BE2C (cell line): ENCODE data around the gene TMEM263.

Experiments used
- DNase-seq: peaks from one replicate; pipeline ENCODE4 v3.0.0-alpha.2; 2020
- H3K27me3 ChIP-seq: fragments of 250-450 bp; sonication (Bioruptor Pico); 2 replicates; pipeline ENCODE4 v1.5.1; 2020; ENCODE audit warnings: mild to moderate bottlenecking
- H3K36me3 ChIP-seq: fragments of 250-450 bp; sonication (Bioruptor Pico); 2 replicates; pipeline ENCODE4 v1.5.1; 2020; ENCODE audit warnings: mild to moderate bottlenecking
- H3K4me1 ChIP-seq: fragments of 250-450 bp; sonication (Bioruptor Pico); 2 replicates; pipeline ENCODE4 v1.5.1; 2020
- H3K4me3 ChIP-seq: 2 replicates; pipeline ENCODE4 v1.5.1; 2011; ENCODE audit warnings: low read depth, low read length
- H3K9me3 ChIP-seq: fragments of 250-450 bp; sonication (Bioruptor Pico); 2 replicates; pipeline ENCODE4 v1.5.1; 2020
- TF ChIP-seq, protein P1 (sequence below): IDR thresholded peaks from 2 replicates; pipeline ENCODE4 v1.5.1; 2012; ENCODE audit warnings: mild to moderate bottlenecking, low read depth, low read length

Gene TMEM263

DNA sequence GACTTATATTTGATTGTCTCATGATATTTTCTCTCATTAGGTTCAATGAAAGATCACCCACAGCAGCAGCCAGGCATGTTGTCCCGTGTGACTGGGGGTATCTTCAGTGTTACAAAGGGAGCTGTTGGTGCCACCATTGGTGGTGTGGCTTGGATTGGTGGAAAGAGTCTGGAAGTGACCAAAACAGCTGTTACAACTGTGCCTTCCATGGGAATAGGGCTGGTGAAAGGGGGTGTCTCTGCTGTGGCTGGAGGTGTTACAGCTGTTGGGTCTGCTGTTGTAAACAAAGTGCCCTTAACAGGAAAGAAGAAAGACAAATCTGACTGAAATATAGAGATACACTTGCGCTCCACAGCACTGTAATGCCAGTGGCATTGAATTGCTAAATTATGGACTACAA lies 15.4 kb downstream of the TMEM263 start:
- H3K36me3 ChIP-seq = 0 out of 2 replicates have a peak, but pooled peaks cover 3% of the 10 kb centered on the region

DNA sequence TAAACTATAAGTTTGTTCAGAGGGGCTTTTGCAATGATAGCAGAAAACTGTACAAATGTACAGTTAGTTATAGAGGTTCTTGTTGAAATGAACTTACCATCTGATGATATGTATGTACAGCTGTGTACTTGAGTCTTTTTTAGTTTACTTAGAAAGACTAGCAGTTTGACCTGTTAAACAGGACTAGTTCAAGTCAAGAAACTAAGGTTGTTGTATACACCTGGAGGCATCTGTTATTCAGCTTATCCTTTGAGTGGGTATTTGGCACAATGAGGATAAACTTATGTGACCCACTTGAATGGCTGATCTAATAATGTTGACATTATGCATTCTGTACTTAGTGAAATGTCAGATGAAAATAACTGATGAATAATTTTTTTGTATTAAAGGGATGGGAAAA lies 17.8 kb downstream of the TMEM263 start:
- TF ChIP-seq, protein P1, sequence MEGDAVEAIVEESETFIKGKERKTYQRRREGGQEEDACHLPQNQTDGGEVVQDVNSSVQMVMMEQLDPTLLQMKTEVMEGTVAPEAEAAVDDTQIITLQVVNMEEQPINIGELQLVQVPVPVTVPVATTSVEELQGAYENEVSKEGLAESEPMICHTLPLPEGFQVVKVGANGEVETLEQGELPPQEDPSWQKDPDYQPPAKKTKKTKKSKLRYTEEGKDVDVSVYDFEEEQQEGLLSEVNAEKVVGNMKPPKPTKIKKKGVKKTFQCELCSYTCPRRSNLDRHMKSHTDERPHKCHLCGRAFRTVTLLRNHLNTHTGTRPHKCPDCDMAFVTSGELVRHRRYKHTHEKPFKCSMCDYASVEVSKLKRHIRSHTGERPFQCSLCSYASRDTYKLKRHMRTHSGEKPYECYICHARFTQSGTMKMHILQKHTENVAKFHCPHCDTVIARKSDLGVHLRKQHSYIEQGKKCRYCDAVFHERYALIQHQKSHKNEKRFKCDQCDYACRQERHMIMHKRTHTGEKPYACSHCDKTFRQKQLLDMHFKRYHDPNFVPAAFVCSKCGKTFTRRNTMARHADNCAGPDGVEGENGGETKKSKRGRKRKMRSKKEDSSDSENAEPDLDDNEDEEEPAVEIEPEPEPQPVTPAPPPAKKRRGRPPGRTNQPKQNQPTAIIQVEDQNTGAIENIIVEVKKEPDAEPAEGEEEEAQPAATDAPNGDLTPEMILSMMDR = no peak
- peaks cover 2% of the 10 kb centered on the region for H3K4me1 ChIP-seq
- 0 out of 2 replicates have a peak, but pooled peaks cover 1% of the 10 kb centered on the region for H3K36me3 ChIP-seq

More for the DNA sequence above, 15.4 kb downstream of the TMEM263 start:
- TF ChIP-seq, protein P1 = no peak
- H3K9me3 ChIP-seq = no peaks in the 10 kb centered on the region
- no peaks in the 10 kb centered on the region for H3K27me3 ChIP-seq
- DNase-seq = no peak
- no peak overlapping the region for H3K4me3 ChIP-seq
- H3K4me1 ChIP-seq = no peaks in the 10 kb centered on the region; the same call in 1 of the 2 replicates

DNA sequence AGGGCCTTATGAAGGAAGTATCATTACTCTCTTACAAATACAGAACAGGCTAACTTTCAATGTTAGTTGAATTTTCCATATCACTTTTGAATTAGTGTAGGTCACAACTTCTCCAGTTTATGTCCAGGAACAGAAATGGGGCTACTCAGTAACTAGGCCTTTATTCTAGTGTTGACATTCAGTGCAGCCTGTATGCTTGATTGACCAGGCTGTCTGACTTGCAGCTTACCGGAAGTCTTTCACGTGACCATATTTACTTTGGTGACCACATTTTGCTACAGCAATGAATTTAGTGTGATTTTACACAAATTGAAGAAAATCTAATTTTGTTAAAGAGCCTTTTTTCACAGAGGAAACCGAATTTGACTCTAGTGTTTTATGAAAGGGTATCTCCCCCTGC lies 18.8 kb downstream of the TMEM263 start:
- TF ChIP-seq, protein P1 = no peak
- no peaks in the 10 kb centered on the region for H3K36me3 ChIP-seq
- no peak overlapping the region for H3K4me3 ChIP-seq
- H3K9me3 ChIP-seq = no peaks in the 10 kb centered on the region
- H3K27me3 ChIP-seq = no peaks in the 10 kb centered on the region
- peaks cover 4% of the 10 kb centered on the region for H3K4me1 ChIP-seq
- no peak for DNase-seq

More for the DNA sequence above, 17.8 kb downstream of the TMEM263 start:
- DNase-seq = no peak
- Histone ChIP-seq H3K4me3 (no peak overlapping the region), H3K9me3 (no peaks in the 10 kb centered on the region), H3K27me3 (no peaks in the 10 kb centered on the region)

DNA sequence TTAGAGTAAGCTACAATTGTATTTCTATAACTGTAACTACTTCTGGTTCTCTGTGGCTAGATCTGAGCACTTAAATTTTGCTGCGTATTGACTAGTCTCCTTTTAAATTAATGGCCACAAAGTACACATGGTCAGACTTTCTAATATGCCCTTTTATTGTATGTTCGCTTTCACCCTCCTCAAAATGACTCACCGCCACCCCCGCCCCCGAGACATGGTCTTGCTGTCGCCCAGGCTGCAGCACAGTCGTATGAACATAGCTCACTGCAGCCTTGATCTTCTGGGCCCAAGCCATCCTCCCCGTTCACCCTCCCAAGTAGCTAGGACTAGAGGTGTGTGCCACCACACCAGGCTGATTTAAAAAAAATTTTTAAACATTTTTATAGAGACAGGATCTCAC lies 19.4 kb downstream of the TMEM263 start:
- no peaks in the 10 kb centered on the region for H3K36me3 ChIP-seq
- H3K4me1 ChIP-seq = peaks cover 4% of the 10 kb centered on the region

DNA sequence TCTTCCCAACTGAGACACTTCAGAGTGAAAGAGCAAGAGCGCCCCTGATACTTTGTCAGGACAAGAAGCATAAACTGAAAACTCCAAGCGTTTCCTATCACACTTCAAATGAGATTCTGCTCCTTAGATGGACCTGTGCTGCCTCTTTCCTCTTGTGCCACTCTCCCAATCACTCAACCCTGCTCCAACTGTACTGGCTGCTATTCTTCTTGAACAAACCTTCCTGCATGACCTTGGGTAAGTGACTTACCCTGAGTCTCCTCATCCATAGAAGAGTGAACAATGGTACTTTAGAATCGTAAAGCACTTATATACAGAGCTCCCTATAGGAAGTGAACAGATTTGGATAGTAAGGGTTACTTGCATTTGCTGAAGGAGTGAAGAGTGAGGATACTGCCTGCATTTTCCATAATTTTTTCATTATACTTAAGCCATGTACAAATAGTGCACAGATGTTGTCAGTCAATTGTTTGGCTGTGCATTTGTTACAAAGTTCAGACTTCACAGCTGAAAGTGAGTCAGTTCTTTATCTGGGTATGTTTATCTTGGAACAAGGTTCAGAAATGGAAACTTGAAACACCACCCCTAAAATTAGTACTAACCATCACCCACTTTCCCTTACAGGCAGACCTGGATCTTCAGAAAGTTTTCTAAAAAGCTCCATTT lies 20.4 kb downstream of the TMEM263 start:
- Histone ChIP-seq H3K4me1 (peaks cover 4% of the 10 kb centered on the region), H3K9me3 (no peaks in the 10 kb centered on the region), H3K36me3 (no peaks in the 10 kb centered on the region; the same call in 1 of the 2 replicates), H3K27me3 (no peaks in the 10 kb centered on the region), H3K4me3 (no peak overlapping the region)
- TF ChIP-seq, protein P1 = no peak
- DNase-seq = no peak

More for the DNA sequence above, 19.4 kb downstream of the TMEM263 start:
- DNase-seq = no peak
- no peaks in the 10 kb centered on the region for H3K9me3 ChIP-seq
- H3K4me3 ChIP-seq = no peak overlapping the region
- no peaks in the 10 kb centered on the region for H3K27me3 ChIP-seq
- TF ChIP-seq, protein P1 = no peak

DNA sequence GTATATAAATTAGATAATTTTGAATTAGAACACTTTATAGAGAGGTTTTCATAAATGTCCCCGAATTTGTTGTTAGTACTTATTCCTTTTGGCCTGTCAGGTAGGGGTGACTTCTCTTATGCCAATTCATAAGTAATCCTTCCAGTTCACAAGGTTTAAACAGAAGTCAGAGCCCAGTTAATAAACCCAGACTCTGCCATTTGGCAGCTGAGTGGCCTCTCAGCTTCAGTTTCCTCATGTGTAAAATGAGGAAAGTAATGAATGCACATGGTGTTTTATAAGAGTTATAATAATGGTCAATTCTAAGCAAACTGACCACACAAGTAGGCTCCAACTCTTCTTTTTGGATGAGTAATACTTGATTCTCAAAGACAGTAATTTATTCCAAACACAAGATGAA lies 21.0 kb downstream of the TMEM263 start:
- TF ChIP-seq, protein P1 = no peak
- H3K36me3 ChIP-seq = no peaks in the 10 kb centered on the region; the same call in 1 of the 2 replicates
- DNase-seq = no peak
- no peak overlapping the region for H3K4me3 ChIP-seq
- no peaks in the 10 kb centered on the region for H3K9me3 ChIP-seq
- no peaks in the 10 kb centered on the region for H3K27me3 ChIP-seq
- H3K4me1 ChIP-seq = peaks cover 4% of the 10 kb centered on the region
